ENCODE results near the gene CSE1L.

GRCh38 chr20:49078310-49078709 lies 32.2 kb downstream of the CSE1L start:
- TF ChIP-seq CTCF (conservative IDR thresholded peaks at IDR 0.05; ENCODE audit: low read depth, low read length) (no peak), EZH2 (IDR thresholded peaks at IDR 0.05; ENCODE audit: low read length, unreplicated experiment) (no peak), EZH2phosphoT487 (IDR thresholded peaks at IDR 0.05; ENCODE audit: borderline replicate concordance, low read length) (no peak)
